ENCODE data around the gene PRKACG. TPM values are rescaled to one million over a fixed set of nuclear protein-coding genes. Genes with fewer than 3 reads are reported as not detected.

Gene PRKACG
- total RNA-seq, 4 donors from 2014 or later: not detected

- 66 to 74% methylated on average over 9 of the region's 9 CpGs for WGBS, 2 donors
- Histone ChIP-seq H3K4me3 (no peak overlapping the region), H3K4me1 (peaks cover 0 to 9% (median 0%) of the 10 kb centered on the region in 4 donors), H3K9me3 (no peaks in the 10 kb centered on the region), H3K27me3 (no peaks in the 10 kb centered on the region), H3K36me3 (peaks cover 0 to 29% (median 3%) of the 10 kb centered on the region in 3 donors), H3K27ac (no peak overlapping the region)
- DNase-seq (ENCODE audit: low spot score in 2 of 2): no peak
- TF ChIP-seq POLR2A (IDR thresholded peaks at IDR 0.05) (no peak), EP300 (IDR thresholded peaks at IDR 0.05) (no peak)
- TF ChIP-seq, protein P1, sequence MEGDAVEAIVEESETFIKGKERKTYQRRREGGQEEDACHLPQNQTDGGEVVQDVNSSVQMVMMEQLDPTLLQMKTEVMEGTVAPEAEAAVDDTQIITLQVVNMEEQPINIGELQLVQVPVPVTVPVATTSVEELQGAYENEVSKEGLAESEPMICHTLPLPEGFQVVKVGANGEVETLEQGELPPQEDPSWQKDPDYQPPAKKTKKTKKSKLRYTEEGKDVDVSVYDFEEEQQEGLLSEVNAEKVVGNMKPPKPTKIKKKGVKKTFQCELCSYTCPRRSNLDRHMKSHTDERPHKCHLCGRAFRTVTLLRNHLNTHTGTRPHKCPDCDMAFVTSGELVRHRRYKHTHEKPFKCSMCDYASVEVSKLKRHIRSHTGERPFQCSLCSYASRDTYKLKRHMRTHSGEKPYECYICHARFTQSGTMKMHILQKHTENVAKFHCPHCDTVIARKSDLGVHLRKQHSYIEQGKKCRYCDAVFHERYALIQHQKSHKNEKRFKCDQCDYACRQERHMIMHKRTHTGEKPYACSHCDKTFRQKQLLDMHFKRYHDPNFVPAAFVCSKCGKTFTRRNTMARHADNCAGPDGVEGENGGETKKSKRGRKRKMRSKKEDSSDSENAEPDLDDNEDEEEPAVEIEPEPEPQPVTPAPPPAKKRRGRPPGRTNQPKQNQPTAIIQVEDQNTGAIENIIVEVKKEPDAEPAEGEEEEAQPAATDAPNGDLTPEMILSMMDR (IDR thresholded peaks at IDR 0.05): no peak
Observed at GRCh38 chr9:69044240-69045219, 30.6 kb upstream of the PRKACG start.

DNA sequence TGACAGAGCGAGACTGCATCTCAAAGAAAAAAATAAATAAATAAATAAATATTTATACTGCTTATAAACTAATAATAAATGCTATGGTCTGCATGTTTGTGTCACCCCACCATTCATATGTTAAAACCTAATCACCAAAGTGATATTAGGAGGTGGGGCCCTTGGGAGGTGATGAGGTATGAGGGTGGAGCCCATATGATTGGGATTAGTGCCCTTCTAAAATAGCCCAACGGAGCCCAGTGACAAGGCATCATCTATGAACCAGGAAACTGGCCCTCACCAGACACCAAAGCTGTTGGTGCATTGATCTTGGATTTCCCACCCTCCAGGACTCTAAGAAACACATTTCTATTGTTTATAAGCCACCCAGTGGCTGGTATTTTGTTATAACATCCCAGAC is 26.7 kb upstream of the PRKACG start:
- WGBS, 2 donors: 95 to 98% methylated on average over 2 of the region's 2 CpGs

DNA sequence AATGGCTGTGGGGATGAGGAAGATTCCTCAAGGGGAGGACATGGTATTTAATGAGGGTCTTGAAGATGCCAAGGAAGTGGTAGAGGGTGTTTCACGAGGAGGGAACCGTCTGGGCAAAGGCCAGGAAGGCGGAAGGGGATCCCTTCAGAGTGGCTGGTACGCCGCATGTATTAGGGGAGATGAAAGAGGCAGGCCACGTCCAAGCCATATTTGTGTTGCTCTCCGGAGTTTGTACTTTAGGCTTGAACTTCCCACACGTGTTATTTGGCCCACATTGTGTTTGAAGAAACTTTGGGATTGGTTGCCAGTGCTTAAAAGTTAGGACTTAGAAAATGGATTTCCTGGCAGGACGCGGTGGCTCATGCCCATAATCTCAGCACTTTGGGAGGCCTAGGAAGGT is 22.9 kb upstream of the PRKACG start:
- no peak for DNase-seq (ENCODE audit: low spot score in 2 of 2)
- TF ChIP-seq, protein P1 (IDR thresholded peaks at IDR 0.05): no peak
- no peak for TF ChIP-seq POLR2A (IDR thresholded peaks at IDR 0.05)
- no peak for TF ChIP-seq EP300 (IDR thresholded peaks at IDR 0.05)
- WGBS, 2 donors: 61 to 75% methylated on average over 10 of the region's 10 CpGs
- H3K27me3 ChIP-seq: no peaks in the 10 kb centered on the region
- H3K4me1 ChIP-seq: peaks cover 0 to 13% (median 4%) of the 10 kb centered on the region in 4 donors
- peak overlapping the region in 3 of 4 donors; percentile 78 to 85 (median 81) for H3K27ac ChIP-seq
- H3K36me3 ChIP-seq: no peaks in the 10 kb centered on the region
- no peaks in the 10 kb centered on the region for H3K9me3 ChIP-seq
- H3K4me3 ChIP-seq: peak overlapping the region; percentile 43 to 76 (median 62)

More for the DNA sequence above, 26.7 kb upstream of the PRKACG start:
- peaks cover 0 to 13% (median 0%) of the 10 kb centered on the region in 4 donors for H3K4me1 ChIP-seq
- no peak overlapping the region for H3K27ac ChIP-seq
- no peak overlapping the region for H3K4me3 ChIP-seq
- H3K27me3 ChIP-seq: no peaks in the 10 kb centered on the region
- no peak for DNase-seq (ENCODE audit: low spot score in 2 of 2)
- no peaks in the 10 kb centered on the region for H3K36me3 ChIP-seq
- H3K9me3 ChIP-seq: no peaks in the 10 kb centered on the region
- TF ChIP-seq POLR2A (IDR thresholded peaks at IDR 0.05) (no peak), EP300 (IDR thresholded peaks at IDR 0.05) (no peak)
- TF ChIP-seq, protein P1 (IDR thresholded peaks at IDR 0.05): no peak

DNA sequence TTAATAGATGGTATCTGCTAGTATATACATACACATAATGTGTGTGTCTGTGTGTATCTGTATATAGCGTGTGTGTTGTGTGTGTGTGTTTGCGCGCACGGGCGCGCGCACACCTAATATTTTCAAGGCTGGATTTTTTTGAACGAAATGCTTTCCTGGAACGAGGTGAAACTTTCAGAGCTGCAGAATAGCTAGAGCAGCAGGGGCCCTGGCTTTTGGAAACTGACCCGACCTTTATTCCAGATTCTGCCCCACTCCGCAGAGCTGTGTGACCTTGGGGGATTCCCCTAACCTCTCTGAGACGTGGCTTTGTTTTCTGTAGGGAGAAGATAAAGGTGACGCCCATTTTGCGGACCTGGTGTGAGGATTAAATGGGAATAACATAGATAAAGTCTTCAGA is 22.4 kb upstream of the PRKACG start:
- H3K4me1 ChIP-seq: peaks cover 0 to 13% (median 4%) of the 10 kb centered on the region in 4 donors
- 10 to 13% methylated on average over 14 of the region's 14 CpGs for WGBS, 2 donors
- TF ChIP-seq EP300 (IDR thresholded peaks at IDR 0.05) (no peak), POLR2A (IDR thresholded peaks at IDR 0.05) (no peak)
- TF ChIP-seq, protein P1 (IDR thresholded peaks at IDR 0.05): no peak
- H3K36me3 ChIP-seq: no peaks in the 10 kb centered on the region
- no peaks in the 10 kb centered on the region for H3K27me3 ChIP-seq
- H3K9me3 ChIP-seq: no peaks in the 10 kb centered on the region
- H3K4me3 ChIP-seq: peak overlapping the region; percentile 43 to 76 (median 62)
- DNase-seq (ENCODE audit: low spot score in 2 of 2): no peak
- peak overlapping the region in 3 of 4 donors; percentile 78 to 85 (median 81) for H3K27ac ChIP-seq

Data from tibial nerve (tissue), 4 donors.